ENCODE measurements around the gene FOXD4L6.
"Not testable (repeated sequence)": the region's sequence is repeated elsewhere in the genome, so short reads cannot be mapped to it uniquely, and the experiment has no call there.

The FOXD4L6 gene

GRCh38 chr9:41128581-41128980 is at the start of gene FOXD4L6:
FOXD4L6 (minus strand) TSS chr9:41128681; CDS start chr9:41128383, 298 bp downstream.
- DNase-seq, result not testable (repeated sequence)

GRCh38 chr9:41174994-41175393 is 46.5 kb upstream of the FOXD4L6 start:
- not testable (repeated sequence) for DNase-seq

GRCh38 chr9:41150116-41150515 is 21.6 kb upstream of the FOXD4L6 start:
- DNase-seq, result not testable (repeated sequence)

- DNase-seq, result not testable (repeated sequence)
Measured at GRCh38 chr9:41141878-41142277, 13.4 kb upstream of the FOXD4L6 start.

GRCh38 chr9:41126746-41127446 is 1.6 kb downstream of the FOXD4L6 start:
- not testable (repeated sequence) for DNase-seq

GRCh38 chr9:41125936-41126335 is 2.5 kb downstream of the FOXD4L6 start:
- not testable (repeated sequence) for DNase-seq

GRCh38 chr9:41125109-41125658 is 3.3 kb downstream of the FOXD4L6 start:
- not testable (repeated sequence) for DNase-seq

GRCh38 chr9:41124250-41125108 is 4.0 kb downstream of the FOXD4L6 start:
- not testable (repeated sequence) for DNase-seq

GRCh38 chr9:41123812-41124211 is 4.7 kb downstream of the FOXD4L6 start:
- DNase-seq, result not testable (repeated sequence)

GRCh38 chr9:41123396-41123795 is 5.1 kb downstream of the FOXD4L6 start:
- DNase-seq, result not testable (repeated sequence)

GRCh38 chr9:41120696-41121095 is 7.8 kb downstream of the FOXD4L6 start:
- DNase-seq, result not testable (repeated sequence)

GRCh38 chr9:41119719-41120118 is 8.8 kb downstream of the FOXD4L6 start:
- DNase-seq, result not testable (repeated sequence)

- not testable (repeated sequence) for DNase-seq
Measured at GRCh38 chr9:41119311-41119710, 9.2 kb downstream of the FOXD4L6 start.

GRCh38 chr9:41113348-41113747 is 15.1 kb downstream of the FOXD4L6 start:
- DNase-seq, result not testable (repeated sequence)

- not testable (repeated sequence) for DNase-seq
Measured at GRCh38 chr9:41111414-41111813, 17.1 kb downstream of the FOXD4L6 start.

- not testable (repeated sequence) for DNase-seq
Measured at GRCh38 chr9:41110913-41111312, 17.6 kb downstream of the FOXD4L6 start.

GRCh38 chr9:41109253-41109652 is 19.2 kb downstream of the FOXD4L6 start:
- not testable (repeated sequence) for DNase-seq

- not testable (repeated sequence) for DNase-seq
Measured at GRCh38 chr9:41108816-41109215, 19.7 kb downstream of the FOXD4L6 start.

GRCh38 chr9:41106472-41107116 is 21.9 kb downstream of the FOXD4L6 start:
- not testable (repeated sequence) for DNase-seq

GRCh38 chr9:41105557-41106253 is 22.8 kb downstream of the FOXD4L6 start:
- not testable (repeated sequence) for DNase-seq

GRCh38 chr9:41104542-41104941 is 23.9 kb downstream of the FOXD4L6 start:
- not testable (repeated sequence) for DNase-seq

- not testable (repeated sequence) for DNase-seq
Measured at GRCh38 chr9:41100508-41100907, 28.0 kb downstream of the FOXD4L6 start.

All from NCI-H82 (cell line).